ENCODE measurements around the gene COL27A1.

COL27A1 gene

DNA sequence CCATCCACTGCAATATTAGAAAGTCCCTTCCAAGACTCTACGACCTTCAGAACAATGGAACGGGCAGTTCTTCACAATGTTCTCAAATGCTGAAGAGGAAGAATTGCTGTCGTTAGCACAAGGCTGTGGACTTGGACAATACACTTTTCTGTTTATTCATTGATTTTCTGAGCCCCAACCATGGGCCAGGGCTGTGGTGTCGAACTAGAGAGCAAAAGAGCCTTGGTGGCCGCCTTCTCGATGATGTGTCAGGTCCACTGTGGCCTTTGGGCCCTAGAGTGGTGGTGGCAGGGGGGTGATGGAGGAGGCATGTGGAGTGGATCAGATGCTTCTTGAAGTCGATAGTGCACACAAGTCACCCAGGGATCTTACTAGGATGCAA lies 37.7 kb upstream of the COL27A1 start:
- H3K4me3 ChIP-seq (ENCODE audit: low read length) = no peak overlapping the region
- no peak overlapping the region for H3K9ac ChIP-seq (ENCODE audit: low read depth, low read length)
- no peaks in the 10 kb centered on the region for H3K36me3 ChIP-seq (ENCODE audit: insufficient read depth, low read length)
- H3K4me2 ChIP-seq (ENCODE audit: low read length) = no peak overlapping the region
- no peaks in the 10 kb centered on the region for H3K4me1 ChIP-seq (ENCODE audit: control insufficient read depth, insufficient read depth, low read length)
- H3K27me3 ChIP-seq (ENCODE audit: control insufficient read depth, insufficient read depth, low read length) = peaks cover 86% of the 10 kb centered on the region
- no peaks in the 10 kb centered on the region for H3K9me3 ChIP-seq (replicated peaks; ENCODE audit: low read length)

DNA sequence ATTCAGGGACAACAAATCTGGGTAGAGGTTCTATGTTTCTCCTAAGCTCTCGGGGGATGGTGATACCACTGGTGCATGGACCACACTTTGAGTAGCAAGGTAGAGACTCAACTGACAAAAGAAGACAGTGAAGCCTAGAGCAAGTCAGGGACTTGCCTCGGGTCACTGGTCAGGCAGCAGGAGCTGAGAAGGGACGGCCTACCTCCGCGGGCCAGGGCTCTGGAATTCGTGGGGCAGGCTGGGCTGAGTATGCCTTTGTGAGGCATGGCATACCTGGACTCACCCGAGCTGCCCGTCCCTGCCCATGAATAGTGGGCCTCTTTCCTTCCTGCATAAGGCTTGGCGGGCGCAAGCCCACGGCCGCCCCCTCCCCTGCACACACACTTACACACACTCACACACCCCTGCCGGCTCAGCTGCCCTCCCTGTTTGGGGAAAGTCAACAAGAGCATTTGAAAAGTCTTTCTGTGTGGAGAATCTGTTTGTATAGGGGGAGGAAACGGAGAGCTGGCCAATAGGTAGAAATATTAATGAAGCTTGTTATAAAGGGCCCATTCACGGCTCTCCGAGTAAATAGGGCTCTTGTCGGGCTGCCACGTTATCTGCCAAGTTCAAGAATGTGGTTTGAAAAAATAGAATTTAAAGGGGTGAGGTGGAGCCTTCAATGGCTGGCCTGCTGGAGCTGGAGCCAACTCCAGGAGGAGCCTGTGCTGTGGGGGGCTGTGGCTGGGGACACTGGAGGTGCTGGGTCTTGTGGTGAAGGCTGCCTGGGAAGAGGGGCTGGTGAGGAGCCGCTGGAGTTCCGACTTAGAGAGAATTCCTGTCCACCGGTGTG lies 37.1 kb upstream of the COL27A1 start:
- Histone ChIP-seq H3K4me3 (ENCODE audit: low read length) (no peak overlapping the region), H3K4me2 (ENCODE audit: low read length) (no peak overlapping the region), H3K27me3 (ENCODE audit: control insufficient read depth, insufficient read depth, low read length) (peaks cover 88% of the 10 kb centered on the region), H3K9ac (ENCODE audit: low read depth, low read length) (no peak overlapping the region), H3K9me3 (replicated peaks; ENCODE audit: low read length) (no peaks in the 10 kb centered on the region), H3K36me3 (ENCODE audit: insufficient read depth, low read length) (no peaks in the 10 kb centered on the region), H3K4me1 (ENCODE audit: control insufficient read depth, insufficient read depth, low read length) (no peaks in the 10 kb centered on the region)

DNA sequence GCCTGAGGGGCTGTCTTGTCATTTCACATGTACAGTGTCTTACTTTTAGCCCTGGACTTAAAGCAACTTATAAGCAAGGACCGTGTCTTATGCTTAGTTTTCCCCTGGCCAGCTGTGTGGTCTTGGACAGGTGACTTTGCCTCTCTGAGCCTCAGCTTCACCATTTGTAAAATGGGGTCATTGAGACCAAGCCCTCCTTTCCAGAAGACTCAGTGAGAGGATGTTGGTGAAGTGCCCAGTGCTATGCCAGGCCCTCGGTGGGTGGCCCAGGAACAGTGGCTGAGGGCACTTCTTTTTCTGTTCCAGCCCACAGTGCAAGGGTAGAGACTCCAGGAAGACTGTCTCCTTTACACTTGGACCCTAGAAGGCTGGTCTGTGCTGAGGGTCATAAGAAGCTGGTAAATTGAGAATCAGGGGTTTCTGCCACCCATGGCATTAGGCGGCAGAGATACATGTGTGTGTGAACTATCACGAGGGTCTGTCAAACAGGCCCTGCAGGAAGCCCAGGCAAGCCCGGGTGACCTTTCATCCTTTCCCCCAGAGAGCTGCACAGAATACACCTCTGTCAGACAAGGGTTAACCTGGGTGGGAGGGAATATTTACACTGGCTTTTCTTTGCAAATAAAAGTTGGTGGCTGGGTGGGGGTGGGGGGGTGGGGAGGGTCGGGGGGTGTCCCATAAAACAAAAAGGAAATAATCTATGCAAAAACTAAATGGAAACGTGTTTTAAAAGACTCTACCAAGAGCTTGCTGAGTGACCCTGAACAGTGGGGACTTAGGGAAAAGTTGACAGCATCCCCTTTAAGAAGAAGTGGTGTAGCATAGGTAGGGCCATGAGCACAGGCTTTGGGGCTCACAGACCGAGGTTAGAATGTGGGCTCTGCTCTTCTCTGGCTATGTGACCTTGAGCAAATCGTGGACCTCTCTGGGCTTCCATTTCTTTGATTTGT lies 35.8 kb upstream of the COL27A1 start:
- Histone ChIP-seq H3K4me2 (ENCODE audit: low read length) (no peak overlapping the region), H3K36me3 (ENCODE audit: insufficient read depth, low read length) (no peaks in the 10 kb centered on the region), H3K9me3 (replicated peaks; ENCODE audit: low read length) (no peaks in the 10 kb centered on the region), H3K4me1 (ENCODE audit: control insufficient read depth, insufficient read depth, low read length) (no peaks in the 10 kb centered on the region), H3K27me3 (ENCODE audit: control insufficient read depth, insufficient read depth, low read length) (peaks cover 88% of the 10 kb centered on the region), H3K4me3 (ENCODE audit: low read length) (no peak overlapping the region), H3K9ac (ENCODE audit: low read depth, low read length) (no peak overlapping the region)

DNA sequence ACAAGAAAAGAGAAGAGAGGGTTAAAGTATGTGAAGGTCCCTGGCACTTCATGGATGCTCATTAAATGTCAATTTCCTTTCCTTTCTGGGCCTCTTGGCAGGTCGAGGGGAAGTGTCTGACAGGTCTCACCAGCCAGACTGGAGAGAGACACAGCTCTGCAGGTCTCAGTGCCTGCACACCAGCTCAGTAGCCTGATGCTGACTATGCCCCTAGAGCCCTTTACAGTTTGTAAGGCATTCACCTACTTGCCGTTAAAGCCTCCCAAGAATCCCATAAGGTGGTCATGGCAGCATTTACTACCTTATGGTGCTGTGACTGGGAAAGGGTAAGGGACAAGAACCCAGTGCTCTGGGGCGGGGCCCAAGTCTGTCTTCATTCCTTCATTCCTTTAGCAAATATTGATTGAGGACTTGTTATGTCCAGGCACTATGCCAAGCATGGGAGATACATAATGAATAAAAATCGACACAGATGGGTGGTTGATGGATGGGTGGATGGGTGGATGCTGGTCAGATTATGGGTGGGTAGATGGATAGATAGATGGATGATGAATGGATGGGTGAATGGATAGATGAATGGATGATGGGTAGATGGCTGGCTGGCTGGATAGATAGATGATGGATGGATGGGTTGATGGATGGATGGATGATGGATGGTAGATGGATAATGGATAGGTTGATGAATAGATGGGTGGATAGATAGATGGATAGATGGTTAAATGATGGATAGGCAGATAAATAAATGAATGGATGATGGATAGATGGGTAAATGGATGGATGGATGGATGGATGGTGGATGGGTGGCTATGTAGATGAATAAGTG lies 34.9 kb upstream of the COL27A1 start:
- Histone ChIP-seq H3K36me3 (ENCODE audit: insufficient read depth, low read length) (no peaks in the 10 kb centered on the region), H3K4me2 (ENCODE audit: low read length) (no peak overlapping the region), H3K4me1 (ENCODE audit: control insufficient read depth, insufficient read depth, low read length) (no peaks in the 10 kb centered on the region), H3K4me3 (ENCODE audit: low read length) (no peak overlapping the region), H3K9me3 (replicated peaks; ENCODE audit: low read length) (no peaks in the 10 kb centered on the region), H3K27me3 (ENCODE audit: control insufficient read depth, insufficient read depth, low read length) (peaks cover 88% of the 10 kb centered on the region), H3K9ac (ENCODE audit: low read depth, low read length) (no peak overlapping the region)

GRCh38 chr9:114121227-114122135 lies 33.9 kb upstream of the COL27A1 start:
- Histone ChIP-seq H3K4me1 (ENCODE audit: control insufficient read depth, insufficient read depth, low read length) (no peaks in the 10 kb centered on the region), H3K36me3 (ENCODE audit: insufficient read depth, low read length) (no peaks in the 10 kb centered on the region), H3K4me3 (ENCODE audit: low read length) (no peak overlapping the region), H3K9me3 (replicated peaks; ENCODE audit: low read length) (no peaks in the 10 kb centered on the region), H3K27me3 (ENCODE audit: control insufficient read depth, insufficient read depth, low read length) (peaks cover 85% of the 10 kb centered on the region), H3K4me2 (ENCODE audit: low read length) (no peak overlapping the region), H3K9ac (ENCODE audit: low read depth, low read length) (no peak overlapping the region)

DNA sequence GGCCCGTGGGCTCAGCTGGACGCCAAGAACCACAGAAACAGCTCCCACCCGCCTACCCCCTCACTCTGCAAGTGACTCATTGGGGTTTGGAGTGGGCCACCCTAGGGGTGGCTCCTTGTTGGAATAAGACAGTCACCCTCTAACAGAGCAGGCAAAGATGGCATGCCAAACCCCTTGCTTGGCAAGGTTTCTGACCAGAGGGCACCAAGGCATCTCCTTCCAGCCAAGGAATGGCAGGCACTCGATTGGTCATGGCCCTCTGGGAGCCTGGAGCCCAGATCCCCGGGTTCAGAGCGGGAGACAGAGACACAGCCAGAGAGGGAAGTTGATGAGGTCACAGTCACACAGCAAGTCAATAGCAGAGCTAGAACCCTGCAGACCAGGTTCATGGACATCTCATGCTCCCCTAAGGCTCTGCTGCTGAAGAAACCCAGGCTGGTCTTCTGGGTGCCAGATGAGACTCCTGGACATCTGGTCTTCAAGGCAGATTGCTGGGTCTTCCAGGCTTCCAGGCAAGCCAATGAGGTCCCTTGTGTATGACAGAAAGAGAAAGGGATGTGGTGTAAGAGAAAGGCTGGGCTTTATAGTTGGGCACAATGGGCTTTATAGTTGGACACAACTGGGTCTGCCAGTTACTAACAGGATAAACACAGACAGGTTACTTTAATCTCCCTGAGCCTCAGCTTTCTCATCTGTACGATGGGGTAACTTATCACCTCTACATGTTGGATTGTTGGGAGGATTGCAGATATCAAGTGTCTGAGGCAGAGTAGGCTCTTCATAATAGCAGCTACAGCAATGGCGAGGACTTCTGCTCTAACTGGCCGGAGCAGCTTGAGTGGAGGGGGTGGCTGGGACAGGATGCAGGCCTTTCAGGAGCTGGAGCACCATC lies 33.0 kb upstream of the COL27A1 start:
- Histone ChIP-seq H3K4me3 (ENCODE audit: low read length) (no peak overlapping the region), H3K4me2 (ENCODE audit: low read length) (no peak overlapping the region), H3K36me3 (ENCODE audit: insufficient read depth, low read length) (no peaks in the 10 kb centered on the region), H3K4me1 (ENCODE audit: control insufficient read depth, insufficient read depth, low read length) (no peaks in the 10 kb centered on the region), H3K9me3 (replicated peaks; ENCODE audit: low read length) (peaks cover under 1% of the 10 kb centered on the region), H3K27me3 (ENCODE audit: control insufficient read depth, insufficient read depth, low read length) (peaks cover 87% of the 10 kb centered on the region), H3K9ac (ENCODE audit: low read depth, low read length) (no peak overlapping the region)

- no peaks in the 10 kb centered on the region for H3K36me3 ChIP-seq (ENCODE audit: insufficient read depth, low read length)
- no peak overlapping the region for H3K4me2 ChIP-seq (ENCODE audit: low read length)
- peaks cover 83% of the 10 kb centered on the region for H3K27me3 ChIP-seq (ENCODE audit: control insufficient read depth, insufficient read depth, low read length)
- H3K4me3 ChIP-seq (ENCODE audit: low read length) = no peak overlapping the region
- no peaks in the 10 kb centered on the region for H3K4me1 ChIP-seq (ENCODE audit: control insufficient read depth, insufficient read depth, low read length)
- no peak overlapping the region for H3K9ac ChIP-seq (ENCODE audit: low read depth, low read length)
- peaks cover 8% of the 10 kb centered on the region for H3K9me3 ChIP-seq (replicated peaks; ENCODE audit: low read length)
Observed at GRCh38 chr9:114123031-114123977, 32.0 kb upstream of the COL27A1 start.

DNA sequence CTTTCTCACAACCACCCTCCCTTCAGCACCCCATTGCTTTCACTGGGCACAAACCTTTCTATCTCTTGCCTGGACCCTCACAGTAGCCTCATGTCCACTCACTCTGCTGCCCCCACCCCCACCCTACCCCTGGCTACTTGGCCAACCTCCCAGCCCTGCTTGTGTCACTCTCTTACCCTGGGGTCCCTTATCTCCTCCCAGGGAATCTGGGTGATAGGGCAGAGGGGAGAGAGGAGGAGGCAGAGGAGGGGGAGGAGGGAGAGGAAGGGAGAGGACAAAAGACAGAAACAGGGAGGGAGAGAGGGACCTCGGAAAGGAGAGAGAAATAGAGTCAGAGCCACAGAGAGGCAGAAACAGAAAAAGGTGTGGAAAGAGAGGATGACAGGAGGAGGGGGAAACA lies 31.2 kb upstream of the COL27A1 start:
- Histone ChIP-seq H3K4me3 (ENCODE audit: low read length) (no peak overlapping the region), H3K27me3 (ENCODE audit: control insufficient read depth, insufficient read depth, low read length) (peaks cover 81% of the 10 kb centered on the region), H3K4me1 (ENCODE audit: control insufficient read depth, insufficient read depth, low read length) (no peaks in the 10 kb centered on the region), H3K4me2 (ENCODE audit: low read length) (no peak overlapping the region), H3K9ac (ENCODE audit: low read depth, low read length) (no peak overlapping the region), H3K9me3 (replicated peaks; ENCODE audit: low read length) (peaks cover 8% of the 10 kb centered on the region), H3K36me3 (ENCODE audit: insufficient read depth, low read length) (no peaks in the 10 kb centered on the region)

GRCh38 chr9:114124666-114125475 lies 30.5 kb upstream of the COL27A1 start:
- Histone ChIP-seq H3K4me1 (ENCODE audit: control insufficient read depth, insufficient read depth, low read length) (no peaks in the 10 kb centered on the region), H3K36me3 (ENCODE audit: insufficient read depth, low read length) (no peaks in the 10 kb centered on the region)

More at GRCh38 chr9:114124666-114125475, 30.5 kb upstream of the COL27A1 start:
- no peak overlapping the region for H3K4me3 ChIP-seq (ENCODE audit: low read length)
- H3K4me2 ChIP-seq (ENCODE audit: low read length) = no peak overlapping the region
- peaks cover 82% of the 10 kb centered on the region for H3K27me3 ChIP-seq (ENCODE audit: control insufficient read depth, insufficient read depth, low read length)
- no peak overlapping the region for H3K9ac ChIP-seq (ENCODE audit: low read depth, low read length)
- peaks cover 8% of the 10 kb centered on the region for H3K9me3 ChIP-seq (replicated peaks; ENCODE audit: low read length)

Measured in skeletal muscle satellite cell (primary cell).